Purkinje cell (primary cell): Measurements from ENCODE around the gene ADAM17. TPM values are rescaled to one million over a fixed set of nuclear protein-coding genes. Genes with fewer than 3 reads are reported as not detected.

Experiments
- polyA plus RNA-seq: library from polyadenylated mRNA; unstranded; fragments of >200 nt; fragmentation: Nextera tagmentation; gene quantifications from 2 replicates; pipeline ENCODE4 v1.2.1, GENCODE V29; 2014

The ADAM17 gene
- polyA plus RNA-seq, result 6.0 and 12.4 TPM in 2 replicates

DNA sequence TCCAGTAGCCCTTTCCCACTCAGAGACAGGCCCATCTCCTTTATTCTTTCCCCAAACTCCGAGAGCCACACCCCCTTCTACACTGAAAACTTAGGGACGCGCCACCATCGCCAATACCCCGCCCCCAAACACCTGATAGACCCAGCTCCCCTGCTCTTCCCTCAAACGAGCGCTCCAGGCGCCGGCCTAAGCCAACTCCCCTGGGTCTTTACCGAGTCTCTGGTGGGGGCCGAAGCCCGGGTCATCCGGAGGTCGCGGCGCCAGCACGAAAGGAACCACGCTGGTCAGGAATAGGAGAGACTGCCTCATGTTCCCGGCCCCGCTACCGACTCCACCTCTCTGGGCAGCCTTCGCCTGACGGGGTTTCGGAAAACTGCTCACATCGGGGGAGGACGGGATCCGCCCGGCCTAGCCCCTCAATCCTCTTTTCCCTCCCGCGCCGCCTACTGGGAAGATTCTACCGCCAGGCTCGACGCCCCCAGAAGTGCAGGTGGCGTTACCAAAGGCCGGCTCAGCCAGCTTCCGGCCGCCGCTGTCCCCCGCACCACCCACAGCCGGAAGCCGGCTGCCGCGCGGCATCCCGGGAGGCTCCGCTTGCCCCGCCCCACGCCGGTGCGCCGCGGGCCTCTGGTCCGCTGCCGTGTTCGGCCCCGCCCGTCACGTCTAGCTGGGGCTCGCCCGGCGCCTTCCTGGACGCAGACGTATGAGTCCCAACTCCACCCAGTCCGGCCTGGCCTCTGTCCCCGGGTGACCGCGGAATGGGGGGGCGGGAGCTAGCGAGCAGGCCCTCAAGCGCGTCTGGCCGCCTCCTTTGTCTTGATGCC lies at the start of gene ADAM17:
Gene ADAM17, minus strand, starts transcription at position 534 of the 824 bp plus-strand sequence. Its CDS starts 225 bp downstream, at position 309.

DNA sequence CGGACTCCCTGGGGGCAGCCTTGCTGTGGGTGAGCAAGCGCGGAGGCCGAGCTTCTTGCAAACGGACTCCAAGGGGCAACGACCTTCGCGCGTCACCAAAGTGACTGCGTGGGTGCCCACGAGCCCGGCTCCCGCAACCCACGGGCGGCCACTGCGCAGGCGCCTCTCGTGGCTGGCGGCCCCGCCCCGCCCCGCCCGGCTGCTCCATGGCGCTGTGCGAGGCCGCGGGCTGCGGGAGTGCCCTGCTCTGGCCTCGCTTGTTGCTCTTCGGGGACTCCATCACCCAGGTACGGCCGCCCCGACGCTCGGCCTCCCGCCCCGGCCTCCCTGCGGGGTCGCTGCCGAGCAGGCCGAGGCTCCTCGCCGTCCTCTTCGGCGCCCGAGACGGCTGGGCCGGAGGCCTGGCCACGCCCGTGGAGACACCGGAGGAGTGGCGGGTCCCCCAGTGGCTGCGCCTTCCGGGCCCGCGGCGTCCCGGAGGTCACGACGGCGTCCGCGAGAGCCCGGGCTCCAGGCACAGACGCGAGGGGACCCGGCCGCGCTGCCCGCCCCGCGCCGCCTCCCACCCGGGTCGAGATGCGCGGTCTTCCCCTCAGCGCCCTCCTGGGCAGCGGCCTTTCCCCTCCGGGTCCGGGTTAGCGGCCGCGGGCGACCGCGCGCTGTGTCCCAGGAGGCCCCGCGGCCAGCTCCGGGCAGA lies 81.1 kb downstream of the ADAM17 start, which contains the start of gene IAH1:
Gene IAH1, plus strand, starts transcription at position 191 of the 697 bp plus-strand sequence. Its CDS starts 16 bp downstream, at position 207.

Other genes with a start within 250 kb of the ADAM17 start
- 944 and 950 TPM in 2 replicates for gene ITGB1BP1, start 132.3 kb downstream of the ADAM17 start, polyA plus RNA-seq
- gene CPSF3, start 132.2 kb downstream of the ADAM17 start, polyA plus RNA-seq, result 50.8 and 51.5 TPM in 2 replicates
- gene IAH1, start 81.3 kb downstream of the ADAM17 start, polyA plus RNA-seq, result 91.5 and 115 TPM in 2 replicates
- 662 and 772 TPM in 2 replicates for gene YWHAQ, start 75.2 kb upstream of the ADAM17 start, polyA plus RNA-seq